HG03039 (cell line): Measurements from ENCODE around the gene CPED1.
A peak's percentile ranks its signal among the peaks of the same experiment; 100 is the strongest.
"Not testable (repeated sequence)": the region's sequence is repeated elsewhere in the genome, so short reads cannot be mapped to it uniquely, and the experiment has no call there.

Source experiments
- ATAC-seq: cut with Tn5 transposase; IDR thresholded peaks from one replicate; pipeline ENCODE4 v1.9.1; 2021; ENCODE audit warnings: mild to moderate bottlenecking, moderate library complexity; ENCODE audit not compliant: unreplicated experiment

Gene CPED1

GRCh38 chr7:121167971-121168370 is 179.5 kb downstream of the CPED1 start:
- ATAC-seq = no peak

DNA sequence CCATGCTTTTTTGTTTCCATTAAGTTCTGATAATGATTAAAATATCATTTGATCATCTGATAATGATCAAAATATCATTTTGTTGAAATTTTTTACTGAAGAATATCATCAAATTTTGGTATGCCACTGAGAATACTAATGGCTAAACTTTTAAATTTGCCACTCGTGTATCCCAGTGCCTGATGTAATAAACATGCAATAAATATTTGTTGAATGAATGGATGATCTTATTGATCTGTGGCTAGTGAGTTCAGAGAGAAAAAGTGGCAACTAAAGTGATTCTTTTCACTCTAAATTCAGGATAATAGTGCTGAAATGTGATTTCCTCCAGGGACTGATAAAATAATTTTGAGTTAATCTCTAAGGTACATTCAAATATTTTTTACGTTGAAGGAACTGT is 181.0 kb downstream of the CPED1 start:
- no peak for ATAC-seq

DNA sequence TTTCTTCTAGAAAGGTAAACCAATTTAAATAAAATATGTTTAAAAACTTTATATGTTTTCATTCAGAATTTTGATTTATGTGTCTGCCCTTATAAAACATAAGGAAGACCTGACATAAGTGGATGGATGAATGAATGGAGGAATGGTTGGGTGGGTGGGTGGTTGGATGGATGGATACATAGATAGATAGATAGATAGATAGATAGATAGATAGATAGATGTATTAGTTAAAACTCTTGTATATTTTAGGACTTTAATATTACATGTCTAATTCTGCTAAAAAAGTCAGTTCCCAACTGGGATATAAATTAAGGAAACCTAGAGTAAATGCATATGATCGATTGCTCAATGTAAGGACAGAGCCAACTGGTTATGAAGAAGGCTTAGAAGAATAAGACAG is 184.0 kb downstream of the CPED1 start:
- ATAC-seq = no peak

DNA sequence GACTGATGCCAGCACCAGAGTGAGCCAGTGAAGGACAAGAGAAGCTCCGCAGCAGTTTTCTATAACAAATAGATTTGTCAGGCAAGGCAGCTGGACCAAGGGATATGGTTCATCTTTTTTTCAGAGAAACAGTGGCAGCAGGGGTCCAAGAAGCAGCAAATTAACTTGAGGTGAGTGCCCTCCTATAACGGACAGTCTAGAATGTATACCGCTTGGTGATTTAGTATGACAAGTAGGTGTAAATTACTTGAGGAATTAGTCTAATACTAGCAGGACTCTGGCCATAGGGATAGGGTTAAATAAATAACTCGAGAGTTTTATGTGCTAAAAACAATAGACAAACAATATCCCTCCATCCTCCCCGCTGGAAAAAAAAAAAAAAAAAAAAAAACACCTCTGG is 187.3 kb downstream of the CPED1 start:
- ATAC-seq = no peak

DNA sequence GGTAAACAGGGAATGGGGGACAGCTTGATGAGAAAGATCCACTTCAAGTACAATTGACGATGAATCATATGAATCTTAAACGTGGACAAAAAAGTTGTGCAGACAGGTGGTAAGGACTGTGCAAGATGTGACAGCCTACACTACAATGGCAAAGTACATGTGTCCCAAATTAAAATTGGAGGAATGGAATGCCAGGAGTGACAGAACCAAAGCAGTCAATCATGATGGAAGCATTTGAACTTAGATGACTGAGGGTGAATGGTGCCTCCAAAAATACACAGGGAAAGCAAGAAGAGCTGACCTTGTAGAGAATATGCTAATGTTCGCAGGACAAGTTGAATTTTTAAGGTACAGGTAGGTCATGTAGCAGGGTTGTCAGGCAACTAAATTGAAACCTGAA is 189.9 kb downstream of the CPED1 start:
- peak; percentile 2 for ATAC-seq

GRCh38 chr7:121178869-121179497 is 190.5 kb downstream of the CPED1 start:
- peak; percentile 39 for ATAC-seq

DNA sequence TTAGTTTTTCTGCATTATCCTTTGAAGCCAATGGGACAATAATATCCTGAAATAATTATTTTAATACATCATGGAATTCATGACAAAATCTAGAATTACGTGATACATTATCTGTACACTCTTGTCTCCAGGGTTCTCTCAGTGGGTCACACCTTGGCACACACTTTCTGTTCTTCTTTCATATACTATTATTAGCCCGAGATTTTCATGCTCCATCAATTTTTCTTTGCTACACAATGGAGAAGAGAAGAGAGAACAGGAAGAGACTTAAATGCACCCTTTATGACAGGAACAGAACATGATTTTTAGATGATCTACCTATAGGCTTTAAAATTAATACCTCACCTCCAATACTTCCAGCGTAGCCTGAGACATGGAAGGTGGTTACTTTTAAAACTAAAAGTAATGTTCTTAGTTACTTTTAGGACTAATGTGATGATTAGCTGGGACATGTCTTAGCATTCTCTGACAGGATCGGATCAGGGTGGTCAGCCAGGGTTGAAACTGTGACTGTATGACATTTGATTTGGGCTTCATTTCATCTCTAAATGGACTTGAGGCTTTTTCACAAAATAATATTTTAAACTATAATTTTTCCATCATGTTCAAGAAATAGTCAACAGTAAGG is 192.0 kb downstream of the CPED1 start:
- ATAC-seq = peak; percentile 86

- ATAC-seq = no peak
Observed at GRCh38 chr7:121181357-121181756, 192.8 kb downstream of the CPED1 start.

DNA sequence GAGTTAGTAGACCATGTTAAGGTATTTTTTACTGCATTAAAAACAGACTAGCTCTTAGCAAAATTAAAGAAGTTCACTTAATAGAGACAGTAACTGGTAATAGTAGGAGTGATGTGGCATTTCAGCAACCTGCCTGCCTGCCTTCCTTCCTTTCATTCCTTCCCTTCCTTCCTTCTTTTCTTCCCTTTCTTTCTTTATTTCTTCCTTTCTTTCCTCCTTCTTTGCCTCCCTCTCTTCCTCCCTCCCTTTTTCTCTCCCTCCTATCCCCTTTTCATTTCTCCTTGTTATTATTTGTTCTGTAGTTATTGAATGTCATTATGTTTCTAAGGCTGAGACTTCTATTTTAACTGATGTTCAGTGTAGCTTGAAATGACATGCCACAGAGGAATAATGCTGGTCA is 193.8 kb downstream of the CPED1 start:
- ATAC-seq = no peak

DNA sequence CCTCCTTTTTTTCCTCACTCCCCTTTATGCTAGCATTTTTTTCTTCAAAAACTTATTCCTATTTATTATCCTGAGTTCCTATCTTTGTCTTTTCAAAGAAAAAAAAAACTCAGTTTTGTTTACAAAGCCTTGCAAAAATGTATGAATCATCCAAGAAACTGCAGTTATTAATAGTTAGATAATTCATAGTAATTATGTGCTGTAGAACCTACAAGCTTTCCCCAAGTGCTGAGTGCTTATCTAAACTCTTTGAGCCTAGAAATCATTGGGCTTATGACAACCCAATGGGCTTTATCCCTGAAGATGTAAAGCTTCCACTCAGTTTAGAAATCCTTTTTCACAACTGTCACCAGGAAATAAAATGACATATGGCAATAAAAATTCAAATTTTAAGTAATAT is 194.4 kb downstream of the CPED1 start:
- no peak for ATAC-seq

GRCh38 chr7:121183883-121184282 is 195.4 kb downstream of the CPED1 start:
- not testable (repeated sequence) for ATAC-seq

- ATAC-seq = no peak
Observed at GRCh38 chr7:121186746-121187145, 198.2 kb downstream of the CPED1 start.

GRCh38 chr7:121187222-121187621 is 198.7 kb downstream of the CPED1 start:
- peak; percentile 85 for ATAC-seq

DNA sequence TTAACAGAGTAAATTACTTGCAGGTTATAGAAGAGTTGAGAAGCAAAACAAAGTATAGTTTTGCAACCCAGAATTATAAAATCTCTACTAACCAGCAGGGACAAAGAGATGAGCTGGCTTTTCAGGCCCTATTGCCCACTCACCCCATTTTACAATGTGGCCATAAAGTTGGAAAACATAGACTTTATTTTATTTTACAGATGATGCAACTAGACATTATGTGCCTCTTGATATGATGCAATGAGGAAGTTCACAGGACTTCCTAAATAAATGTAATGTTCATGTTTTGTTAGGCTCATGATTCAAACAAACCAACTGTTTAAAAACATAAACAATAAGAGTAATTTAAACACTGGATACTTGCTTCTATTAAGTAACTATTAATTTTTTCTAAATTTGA is 199.2 kb downstream of the CPED1 start:
- no peak for ATAC-seq

DNA sequence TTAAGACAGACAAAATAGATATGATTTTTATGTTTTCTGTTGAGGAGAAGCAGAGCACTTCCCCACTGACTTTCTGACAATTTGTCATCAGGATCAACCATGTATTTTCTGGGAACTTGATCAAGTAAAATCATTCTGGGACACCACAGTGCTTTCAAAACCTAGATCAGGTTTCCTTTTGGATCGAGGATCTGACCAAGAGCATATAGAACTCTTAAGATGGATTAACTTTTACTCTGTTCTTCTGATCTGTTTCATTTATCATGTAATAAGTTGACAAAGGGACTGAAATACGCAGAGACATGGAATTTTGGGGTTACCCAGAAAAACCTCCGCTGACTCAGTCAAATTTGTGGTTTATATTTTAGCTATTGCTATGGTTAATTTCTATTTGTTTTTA is 204.3 kb downstream of the CPED1 start:
- no peak for ATAC-seq

- no peak for ATAC-seq
Observed at GRCh38 chr7:121195010-121195409, 206.5 kb downstream of the CPED1 start.

DNA sequence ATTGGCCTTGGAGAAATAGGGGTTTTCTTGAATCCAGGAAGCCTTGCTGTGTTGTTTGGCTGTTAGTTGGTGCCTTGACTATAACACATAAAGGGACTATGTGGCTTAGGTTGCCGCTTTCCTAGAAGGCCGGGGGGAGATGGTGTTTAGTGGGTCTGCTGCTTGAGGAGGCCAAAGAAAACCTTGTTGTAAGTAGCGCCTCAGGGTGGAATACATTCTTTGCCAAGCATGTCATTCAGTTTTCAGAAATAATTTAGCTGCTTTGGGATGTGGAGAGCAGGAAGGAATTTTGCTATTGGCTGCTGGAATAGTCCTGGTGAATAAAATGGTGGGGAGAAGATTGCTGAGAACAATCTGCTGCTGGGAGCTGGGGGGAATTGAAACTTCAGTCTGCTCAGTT is 207.4 kb downstream of the CPED1 start:
- ATAC-seq = no peak

DNA sequence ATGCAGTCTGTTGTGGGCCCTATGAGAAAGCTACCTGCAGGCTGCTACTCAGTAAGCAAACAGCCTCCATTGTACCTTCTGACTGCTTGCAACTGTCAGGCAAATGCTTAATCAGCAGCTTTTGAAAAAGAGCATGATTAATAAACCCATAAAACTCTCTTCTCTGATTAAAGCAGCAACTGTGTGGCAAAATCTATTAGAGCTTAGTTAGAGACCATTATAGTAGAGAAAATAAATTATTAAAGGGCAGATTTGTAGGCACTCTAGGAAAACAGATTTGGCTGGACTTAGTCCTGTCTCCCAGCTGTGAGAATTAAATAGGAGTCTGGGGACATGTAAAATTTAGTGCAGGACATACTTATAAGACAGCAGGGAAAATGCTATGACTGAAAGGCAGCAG is 207.8 kb downstream of the CPED1 start:
- no peak for ATAC-seq

DNA sequence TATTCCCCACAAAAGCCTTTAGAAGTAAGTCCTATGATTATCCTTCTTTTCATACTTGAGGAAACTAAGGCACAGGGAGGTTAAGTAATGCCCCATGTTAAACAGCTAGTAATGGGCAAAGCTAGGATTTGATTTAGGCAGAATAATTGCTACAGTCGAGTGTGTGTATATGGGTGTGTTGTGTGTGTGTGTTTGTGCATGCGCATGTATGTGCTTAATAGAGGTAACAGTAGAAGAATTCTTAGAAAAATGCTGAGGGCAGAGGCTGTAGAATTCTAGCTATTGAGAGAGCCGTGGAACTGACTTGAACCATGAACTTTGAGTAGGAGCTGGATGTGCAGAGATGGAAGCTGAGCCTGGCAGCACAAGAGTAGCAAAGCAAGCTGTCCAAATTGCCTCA is 208.9 kb downstream of the CPED1 start:
- ATAC-seq = no peak

DNA sequence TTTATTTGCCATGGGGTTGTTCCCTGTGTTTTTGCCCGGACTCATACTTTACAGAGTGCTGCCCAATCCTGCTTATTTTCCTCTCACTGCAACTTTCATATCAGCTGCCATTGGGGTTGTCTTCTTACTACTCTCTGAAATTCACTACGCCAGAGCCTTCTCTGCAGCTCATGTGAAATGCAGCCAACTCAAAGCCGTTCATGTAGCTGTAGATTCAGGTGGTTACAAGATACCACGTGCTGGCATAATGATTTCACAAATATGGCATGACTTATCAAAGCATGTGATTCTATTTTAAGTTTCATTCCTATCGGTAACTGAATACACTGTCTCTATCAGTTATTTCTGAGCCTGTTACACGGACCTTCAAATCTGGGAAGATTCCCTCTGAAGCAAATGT is 210.0 kb downstream of the CPED1 start:
- no peak for ATAC-seq

- no peak for ATAC-seq
Observed at GRCh38 chr7:121202125-121202524, 213.6 kb downstream of the CPED1 start.

GRCh38 chr7:121202834-121203233 is 214.3 kb downstream of the CPED1 start:
- ATAC-seq = no peak

- no peak for ATAC-seq
Observed at GRCh38 chr7:121204537-121204936, 216.0 kb downstream of the CPED1 start.
